GM12878 (cell line): Measurements from ENCODE around the gene THTPA. TPM values are rescaled to one million over a fixed set of nuclear protein-coding genes. Genes with fewer than 3 reads are reported as not detected.
A peak's percentile ranks its signal among the peaks of the same experiment; 100 is the strongest.

Source experiments
- ATAC-seq: fragments of 200-7000 bp; cut with Tn5 transposase; 3 replicates; pipeline ENCODE4 v1.9.1; 2020; ENCODE audit warnings: mild to moderate bottlenecking, moderate library complexity
- BruUV-seq: library from RNA; stranded (reverse); fragments of 400-500 nt; replicated peaks from 2 replicates; lab custom pipeline; 2021; lab: Mats Ljungman, UMichigan
- CTCF ChIA-PET: fragments of 300-600 bp; sonication (Branson Sonifier 250); formaldehyde crosslinking; extraction: SDS; loops from one replicate; lab custom pipeline; 2021; ENCODE audit warnings: inconsistent platforms; lab: Yijun Ruan, JAX
- POLR2A ChIA-PET: fragments of 350-600 bp; formaldehyde crosslinking; extraction: SDS; loops from one replicate; lab custom pipeline; 2021; ENCODE audit warnings: inconsistent platforms; lab: Charles Lee
- RAD21 ChIA-PET: fragments of 300-600 bp; sonication (Branson Sonifier 250); formaldehyde crosslinking; loops from one replicate; lab custom pipeline; 2023; ENCODE audit warnings: antibody characterized with exemption; ENCODE audit not compliant: unreplicated experiment; lab: Charles Lee
- SMC1A ChIA-PET: fragments of 300-600 bp; sonication (Branson Sonifier 250); formaldehyde crosslinking; loops from one replicate; lab custom pipeline; 2023; ENCODE audit not compliant: unreplicated experiment, uncharacterized antibody; lab: Charles Lee
- DNase-seq: peaks from one replicate; pipeline ENCODE4 v3.0.0-alpha.2; 2011; ENCODE audit warnings: low read depth, low spot score
- FAIRE-seq: peaks from 3 replicates; lab custom pipeline; 2011; peaks lifted over from hg19 to GRCh38; lab: Jason Lieb, UNC
- H2AFZ ChIP-seq: 2 replicates; pipeline ENCODE4 v1.6.0; 2011; ENCODE audit warnings: low read depth, low read length, control low read depth; ENCODE audit not compliant: control insufficient read depth
- H3K27ac ChIP-seq: 2 replicates; pipeline ENCODE4 v1.5.1; 2011; ENCODE audit warnings: control low read depth; ENCODE audit not compliant: control insufficient read depth, insufficient read depth
- H3K27me3 ChIP-seq, 2 experiments: replicated peaks in 1 of 2; 2 replicates each; pipeline versions ENCODE4 v1.6.0 to v1.6.1; 2011; ENCODE audit warnings: low read length in 1 of 2; ENCODE audit not compliant: control insufficient read depth in 2 of 2, insufficient read depth in 2 of 2
- H3K36me3 ChIP-seq, 2 experiments: 2 replicates each; pipeline ENCODE4 v1.5.1; 2011; ENCODE audit warnings: low read length in 1 of 2; ENCODE audit not compliant: control insufficient read depth in 2 of 2, insufficient read depth in 2 of 2
- H3K4me1 ChIP-seq: 2 replicates; pipeline ENCODE4 v1.6.1; 2011; ENCODE audit warnings: mild to moderate bottlenecking, low read length, moderate library complexity, mixed read lengths; ENCODE audit not compliant: control insufficient read depth, insufficient read depth
- H3K4me2 ChIP-seq: 2 replicates; pipeline ENCODE4 v1.6.0; 2011; ENCODE audit warnings: control low read depth; ENCODE audit not compliant: control insufficient read depth, insufficient read depth
- H3K4me3 ChIP-seq: fragments of 200-600 bp; sonication (generic); 2 replicates; pipeline ENCODE4 v1.5.1; 2016
- H3K79me2 ChIP-seq: 2 replicates; pipeline ENCODE4 v1.6.0; 2011; ENCODE audit warnings: low read length; ENCODE audit not compliant: control insufficient read depth, insufficient read depth
- H3K9ac ChIP-seq: 2 replicates; pipeline ENCODE4 v1.8.0; 2011; ENCODE audit warnings: low read length, control low read depth, mixed read lengths; ENCODE audit not compliant: control insufficient read depth, insufficient read depth
- H3K9me3 ChIP-seq: replicated peaks from 3 replicates; pipeline ENCODE4 v1.5.1; 2011; ENCODE audit warnings: mild to moderate bottlenecking, low read length; ENCODE audit not compliant: control insufficient read depth, insufficient read depth
- H4K20me1 ChIP-seq: 2 replicates; pipeline ENCODE4 v1.6.0; 2011; ENCODE audit not compliant: control insufficient read depth, insufficient read depth
- BCL11A ChIP-seq: IDR thresholded peaks from 2 replicates; pipeline ENCODE4 v1.6.1; 2011; ENCODE audit warnings: low read depth, low read length
- EP300 ChIP-seq, 2 experiments: fragments of 150-350 bp in 1 of 2; IDR thresholded peaks; 2 replicates each; pipeline ENCODE4 v1.6.1; 2011 to 2012; ENCODE audit warnings: low read depth in 2 of 2, low read length in 2 of 2, borderline replicate concordance in 1 of 2, improper control_type of control experiment in 1 of 2, inconsistent platforms in 1 of 2; ENCODE audit not compliant: control insufficient read depth in 1 of 2
- IRF5 ChIP-seq: fragments of 450-650 bp; IDR thresholded peaks from 2 replicates; pipeline ENCODE4 v1.6.1; 2017; ENCODE audit warnings: borderline replicate concordance
- KDM1A ChIP-seq: fragments of 200-600 bp; sonication (generic); IDR thresholded peaks from 2 replicates; pipeline ENCODE4 v1.6.1; 2016; ENCODE audit warnings: borderline replicate concordance
- PAX5 ChIP-seq: IDR thresholded peaks from 2 replicates; pipeline ENCODE4 v1.6.1; 2011; ENCODE audit warnings: low read depth, low read length, borderline replicate concordance
- ZBTB11 ChIP-seq: fragments of 450-650 bp; formaldehyde crosslinking; IDR thresholded peaks from 2 replicates; pipeline ENCODE4 v1.5.0; 2022; ENCODE audit warnings: mild to moderate bottlenecking, missing genetic modification characterization
- ZSCAN29 ChIP-seq: fragments of 450-650 bp; IDR thresholded peaks from 2 replicates; pipeline ENCODE4 v1.6.1; 2017; ENCODE audit warnings: mild to moderate bottlenecking, moderate library complexity
- WGBS: methylation state at CpG from one replicate; pipeline ENCODE4 v1.1.6; 2016; ENCODE audit warnings: low lambda C conversion rate; ENCODE audit not compliant: insufficient replicate concordance, insufficient coverage; ENCODE audit errors: missing lambda C conversion rate; 5-methylcytosine and 5-hydroxymethylcytosine counted together
- in situ Hi-C: fragments of 300-500 bp; cut with MboI; formaldehyde crosslinking; loops from 9 replicates; pipeline ENCODE4 v1.14.3; 2018; ENCODE audit warnings: mixed read lengths
- intact Hi-C: fragments of 100-400 bp; cut with micrococcal nuclease; formaldehyde crosslinking; loops from one replicate; pipeline ENCODE4 v1.14.2; 2022; ENCODE audit not compliant: unreplicated experiment
- polyA plus RNA-seq, 11 experiments: library from polyadenylated mRNA; depleted of rRNA in 4 of 11; unstranded in 6 of 11; stranded (reverse) in 5 of 11; fragments of >200 nt; fragmentation: Nextera tagmentation in 4 of 11; fragmentation: Illumina TruSeq in 1 of 11; extraction: Ambion mirVana in 4 of 11; extraction: Trizol in 1 of 11; gene quantifications; 1 replicate in 1 of 11; 2 replicates in 10 of 11; pipeline versions ENCODE4 v1.2.1 to v1.2.3, GENCODE V29; 2011 to 2016; ENCODE audit warnings: inconsistent platforms in 2 of 11, missing spikeins in 2 of 11, low read depth in 1 of 11
- total RNA-seq, 4 experiments: library from RNA; depleted of rRNA in 3 of 4; stranded (reverse); fragments of >200 nt in 3 of 4; fragmentation: Illumina TruSeq in 1 of 4; extraction: Trizol in 1 of 4; gene quantifications; 2 replicates each; pipeline versions ENCODE4 v1.2.1 to v1.2.3, GENCODE V29; 2013 to 2021
- TF ChIP-seq, protein P1 (sequence below): fragments of 450-650 bp; IDR thresholded peaks from 2 replicates; pipeline ENCODE4 v1.6.1; 2014; ENCODE audit warnings: mild to moderate bottlenecking

Gene THTPA
- total and polyA plus RNA-seq, 10 of the 15 experiments (the other 5 are each of a cell fraction or from before 2014, with no cell fraction given): 3.1 to 24.9 (median 12.8) TPM

DNA sequence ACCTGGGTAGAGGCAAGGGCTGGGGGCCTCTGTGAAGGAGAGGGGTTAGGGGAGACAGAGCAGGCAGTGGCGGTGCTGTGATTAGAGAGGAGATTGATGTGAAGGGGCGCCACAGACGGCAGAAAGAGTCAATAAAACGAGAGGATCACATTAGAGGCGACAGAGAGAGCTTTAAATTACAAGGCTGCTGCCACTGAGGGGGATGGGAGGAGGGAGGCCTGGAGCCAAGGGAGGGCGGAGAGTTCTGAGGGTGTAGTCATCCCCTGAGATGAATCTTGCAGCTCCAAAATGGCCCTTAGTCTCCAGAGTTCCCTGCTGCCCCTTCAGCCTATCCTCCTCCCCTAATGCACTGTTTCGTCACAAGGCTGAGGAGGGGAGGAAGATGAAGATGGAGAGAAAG, 17.3 kb upstream of the THTPA start:
- Histone ChIP-seq H2AFZ (no peak overlapping the region), H3K9ac (no peak overlapping the region), H3K9me3 (no peaks in the 10 kb centered on the region), H3K4me1 (no peaks in the 10 kb centered on the region), H3K27me3 (no peaks in the 10 kb centered on the region), H3K79me2 (no peaks in the 10 kb centered on the region), H3K27ac (no peak overlapping the region), H3K4me3 (no peak overlapping the region), H3K36me3 (no peaks in the 10 kb centered on the region), H4K20me1 (no peaks in the 10 kb centered on the region), H3K4me2 (no peak overlapping the region)
- ChIA-PET POLR2A (interaction anchor here (0.7 kb wide), 1 partner anchor 17 kb away, joined by 4 read pairs; the partner anchor contains the start of gene THTPA), CTCF (interaction anchor here (0.8 to 11.4 kb wide), 13 partner anchors 8 to 213 kb away, joined by 3 to 131 read pairs (median 5); partner anchors contain the start of gene AP1G2), RAD21 (interaction anchor here (0.6 to 2.3 kb wide), 5 partner anchors 20 to 61 kb away, joined by 3 to 10 read pairs (median 3); no protein-coding TSS in a partner anchor), SMC1A (interaction anchor here (0.6 to 2.0 kb wide), 6 partner anchors 11 to 63 kb away, joined by 3 to 4 read pairs (median 4); no protein-coding TSS in a partner anchor)
- intact Hi-C loops (loop anchor here (5.0 kb wide), 1 partner anchor 41 kb away; no protein-coding TSS in a partner anchor), in situ Hi-C loops (no loop called here)
- FAIRE-seq (no peak), ATAC-seq (no peak), DNase-seq (no peak)
- 41% methylated on average over 6 of the region's 7 CpGs for WGBS
- BruUV-seq: no TSS peak
- TF ChIP-seq KDM1A (no peak), ZSCAN29 (no peak), IRF5 (0 out of 2 replicates have a peak, but pooled peaks have one; percentile 1), PAX5 (no peak), ZBTB11 (CRISPR knock-in tag) (no peak), BCL11A (no peak), EP300 (IDR thresholded peaks at IDR 0.05; ENCODE audit: borderline replicate concordance in 1 of 2, control insufficient read depth in 1 of 2, low read depth in 2 of 2, low read length in 2 of 2) (no peak)
- TF ChIP-seq, protein P1, sequence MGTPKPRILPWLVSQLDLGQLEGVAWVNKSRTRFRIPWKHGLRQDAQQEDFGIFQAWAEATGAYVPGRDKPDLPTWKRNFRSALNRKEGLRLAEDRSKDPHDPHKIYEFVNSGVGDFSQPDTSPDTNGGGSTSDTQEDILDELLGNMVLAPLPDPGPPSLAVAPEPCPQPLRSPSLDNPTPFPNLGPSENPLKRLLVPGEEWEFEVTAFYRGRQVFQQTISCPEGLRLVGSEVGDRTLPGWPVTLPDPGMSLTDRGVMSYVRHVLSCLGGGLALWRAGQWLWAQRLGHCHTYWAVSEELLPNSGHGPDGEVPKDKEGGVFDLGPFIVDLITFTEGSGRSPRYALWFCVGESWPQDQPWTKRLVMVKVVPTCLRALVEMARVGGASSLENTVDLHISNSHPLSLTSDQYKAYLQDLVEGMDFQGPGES: no peak
